Trophoblast cell (in vitro differentiated cells and primary cell): ENCODE measurements around the gene SLC7A5.
"Not testable (repeated sequence)": the region's sequence is repeated elsewhere in the genome, so short reads cannot be mapped to it uniquely, and the experiment has no call there.

Source experiments
- DNase-seq, 2 donors: peaks; one replicate each; pipeline ENCODE4 v3.0.0-alpha.2; 2016
- H2AFZ ChIP-seq: 2 replicates; pipeline ENCODE4 v1.6.1; 2013; ENCODE audit warnings: low read length, moderate library complexity, mild to moderate bottlenecking; ENCODE audit not compliant: insufficient read depth, poor library complexity
- H2AK5ac ChIP-seq: 2 replicates; pipeline ENCODE4 v1.6.1; 2013; ENCODE audit warnings: mild to moderate bottlenecking, low read length
- H2BK120ac ChIP-seq: 2 replicates; pipeline ENCODE4 v1.6.1; 2013; ENCODE audit warnings: low read length, mild to moderate bottlenecking, moderate library complexity; ENCODE audit not compliant: insufficient read depth, poor library complexity
- H2BK12ac ChIP-seq: 2 replicates; pipeline ENCODE4 v1.6.1; 2013; ENCODE audit warnings: mild to moderate bottlenecking, low read length, moderate library complexity
- H2BK5ac ChIP-seq: 2 replicates; pipeline ENCODE4 v1.6.1; 2013; ENCODE audit warnings: low read length, low read depth, moderate library complexity, mild to moderate bottlenecking; ENCODE audit not compliant: poor library complexity
- H3K14ac ChIP-seq: 2 replicates; pipeline ENCODE4 v1.6.1; 2013; ENCODE audit warnings: mild to moderate bottlenecking, low read length
- H3K18ac ChIP-seq: 2 replicates; pipeline ENCODE4 v1.6.1; 2013; ENCODE audit warnings: mild to moderate bottlenecking, low read length
- H3K23ac ChIP-seq: 2 replicates; pipeline ENCODE4 v1.6.1; 2013; ENCODE audit warnings: low read length
- H3K27ac ChIP-seq: 2 replicates; pipeline ENCODE4 v1.5.1; 2013; ENCODE audit warnings: low read depth, mild to moderate bottlenecking, inconsistent platforms, low read length, moderate library complexity
- H3K27me3 ChIP-seq: 2 replicates; pipeline ENCODE4 v1.6.1; 2013; ENCODE audit warnings: inconsistent platforms, mild to moderate bottlenecking, low read length, moderate library complexity; ENCODE audit not compliant: insufficient read depth
- H3K36me3 ChIP-seq, 2 experiments: 1 replicate in 1 of 2; 2 replicates in 1 of 2; pipeline ENCODE4 v1.6.1; 2013; ENCODE audit warnings: low read length in 2 of 2, mild to moderate bottlenecking in 2 of 2, moderate library complexity in 1 of 2; ENCODE audit not compliant: insufficient read depth in 2 of 2, control insufficient read depth in 1 of 2
- H3K4ac ChIP-seq: 2 replicates; pipeline ENCODE4 v1.6.1; 2013; ENCODE audit warnings: low read depth, mild to moderate bottlenecking, low read length, moderate library complexity
- H3K4me1 ChIP-seq, 2 experiments: 1 replicate in 1 of 2; 2 replicates in 1 of 2; pipeline ENCODE4 v1.6.1; 2013; ENCODE audit warnings: low read length in 2 of 2, mild to moderate bottlenecking in 2 of 2, moderate library complexity in 1 of 2; ENCODE audit not compliant: insufficient read depth in 2 of 2, control insufficient read depth in 1 of 2
- H3K4me2 ChIP-seq: 2 replicates; pipeline ENCODE4 v1.6.1; 2013; ENCODE audit warnings: inconsistent platforms, mild to moderate bottlenecking, low read length, moderate library complexity
- H3K4me3 ChIP-seq: 2 replicates; pipeline ENCODE4 v1.5.1; 2013; ENCODE audit warnings: mild to moderate bottlenecking, low read depth, low read length, inconsistent platforms
- H3K79me1 ChIP-seq: one replicate; pipeline ENCODE4 v1.6.1; 2013; ENCODE audit warnings: low read length
- H3K79me2 ChIP-seq: 2 replicates; pipeline ENCODE4 v1.6.1; 2013; ENCODE audit warnings: low read length, mild to moderate bottlenecking; ENCODE audit not compliant: control insufficient read depth, insufficient read depth, poor library complexity
- H3K9ac ChIP-seq: 2 replicates; pipeline ENCODE4 v1.6.1; 2013; ENCODE audit warnings: mild to moderate bottlenecking, low read length
- H3K9me3 ChIP-seq: 2 replicates; pipeline ENCODE4 v1.6.1; 2013; ENCODE audit warnings: low read depth, mild to moderate bottlenecking, control low read depth, inconsistent platforms, low read length; ENCODE audit not compliant: insufficient read depth
- H4K12ac ChIP-seq: 2 replicates; pipeline ENCODE4 v1.6.1; 2013; ENCODE audit warnings: low read depth, mild to moderate bottlenecking, low read length, moderate library complexity
- H4K8ac ChIP-seq: 2 replicates; pipeline ENCODE4 v1.6.1; 2013; ENCODE audit warnings: low read depth, mild to moderate bottlenecking, low read length, moderate library complexity
- H4K91ac ChIP-seq: one replicate; pipeline ENCODE4 v1.6.1; 2013; ENCODE audit warnings: low read depth, mild to moderate bottlenecking, low read length, moderate library complexity
- WGBS: extraction: QIAGEN DNeasy Blood & Tissue Kit; methylation state at CpG from one replicate; pipeline ENCODE4 v1.1.7; 2013; ENCODE audit warnings: missing lambda C conversion rate; ENCODE audit not compliant: insufficient read length, insufficient coverage; ENCODE audit errors: extremely low coverage; 5-methylcytosine and 5-hydroxymethylcytosine counted together

Gene SLC7A5

DNA sequence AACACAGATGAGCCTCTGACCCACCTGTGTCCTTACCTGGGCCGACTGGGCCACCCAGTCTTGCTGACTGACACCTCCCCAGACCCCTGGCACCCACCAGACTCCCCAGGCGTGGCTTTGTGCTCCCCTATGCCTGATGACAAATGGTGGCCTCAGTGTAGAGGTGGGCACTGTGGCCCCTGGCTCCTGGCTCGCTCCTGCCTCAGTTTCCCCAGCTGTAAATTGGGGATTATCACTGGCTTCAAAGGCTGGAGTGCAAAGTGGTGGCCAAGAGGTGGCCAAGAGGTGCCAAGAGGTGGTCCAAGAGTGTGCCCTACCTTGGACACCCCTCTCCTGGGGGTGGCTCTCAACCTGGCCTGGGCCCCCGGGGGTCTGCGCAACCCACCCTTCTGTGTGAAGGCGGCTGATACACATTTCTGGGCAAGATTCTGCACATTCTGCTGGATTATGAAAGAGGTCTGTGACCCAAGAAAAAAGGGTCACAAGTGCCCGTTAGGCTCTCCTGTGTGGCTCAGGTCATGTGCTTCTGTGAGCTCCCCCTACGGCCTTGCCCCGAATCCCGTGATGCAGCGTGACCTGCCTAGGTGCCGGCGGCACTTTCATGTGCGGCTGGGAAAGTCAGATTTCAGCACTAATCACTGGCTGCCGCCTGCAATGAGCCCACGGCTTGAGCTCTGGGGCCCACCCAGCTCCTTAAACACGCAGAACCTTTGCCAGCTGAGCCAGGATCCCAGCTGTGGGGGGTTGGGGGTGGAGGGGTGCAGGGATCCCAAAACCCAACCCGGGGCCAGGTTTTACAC is 7.8 kb downstream of the SLC7A5 start:
- not testable (repeated sequence) for H4K8ac ChIP-seq, H2AFZ ChIP-seq, H3K27ac ChIP-seq, H3K9me3 ChIP-seq, H2BK120ac ChIP-seq, H3K4me2 ChIP-seq, DNase-seq, H3K14ac ChIP-seq, H3K4me3 ChIP-seq, H4K12ac ChIP-seq, H4K91ac ChIP-seq, H3K23ac ChIP-seq, H3K27me3 ChIP-seq, H2BK5ac ChIP-seq, H3K18ac ChIP-seq, H2AK5ac ChIP-seq, H3K79me1 ChIP-seq, H3K9ac ChIP-seq, H2BK12ac ChIP-seq
- H3K4ac ChIP-seq: peak overlapping the region; percentile 92
- H3K79me2 ChIP-seq: peaks cover 39% of the 10 kb centered on the region
- H3K36me3 ChIP-seq: peaks cover 41 to 50% of the 10 kb centered on the region in 2 experiments
- H3K4me1 ChIP-seq: peaks cover 28 to 41% of the 10 kb centered on the region in 2 experiments
- no CpG with 5 or more reads among the region's 18 CpGs for WGBS

DNA sequence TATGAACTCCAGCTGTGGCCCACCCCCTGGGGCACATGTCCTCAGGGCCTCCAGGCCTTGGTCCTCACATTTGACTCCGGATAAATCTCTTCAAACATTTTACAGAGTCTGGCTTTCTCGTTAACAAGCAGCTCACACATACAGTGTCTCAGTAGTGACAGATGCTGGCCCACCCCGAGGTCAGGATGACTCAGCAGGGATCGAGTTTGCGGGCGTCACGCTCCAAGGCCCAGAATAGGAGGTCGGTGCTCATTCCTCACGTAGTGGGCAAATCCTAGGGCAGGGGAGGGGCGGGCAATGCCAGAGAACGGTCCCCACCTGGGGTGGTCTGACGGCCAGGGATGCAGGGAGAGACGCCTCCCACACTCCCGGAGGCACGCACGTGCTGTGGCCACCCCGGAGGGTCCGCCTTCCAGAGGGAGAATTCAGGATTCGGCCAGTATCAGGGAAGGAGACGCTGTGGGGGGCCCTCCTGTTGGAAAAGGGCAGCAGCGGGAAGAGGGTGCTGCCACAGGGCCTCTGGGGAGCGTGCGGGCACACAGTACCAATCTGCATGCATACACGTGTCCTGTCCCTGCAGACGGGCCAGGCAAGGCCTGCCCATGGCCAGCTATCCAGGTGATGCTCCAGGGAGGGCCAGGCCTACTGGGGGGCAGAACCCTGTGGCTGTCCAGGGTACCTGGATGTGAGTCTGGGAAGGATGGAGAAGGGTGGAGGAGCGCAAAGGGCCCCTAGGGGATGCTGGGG is 8.6 kb downstream of the SLC7A5 start:
- H3K79me2 ChIP-seq: peaks cover 36% of the 10 kb centered on the region
- H2BK5ac ChIP-seq: no peak overlapping the region
- no CpG with 5 or more reads among the region's 26 CpGs for WGBS

DNA sequence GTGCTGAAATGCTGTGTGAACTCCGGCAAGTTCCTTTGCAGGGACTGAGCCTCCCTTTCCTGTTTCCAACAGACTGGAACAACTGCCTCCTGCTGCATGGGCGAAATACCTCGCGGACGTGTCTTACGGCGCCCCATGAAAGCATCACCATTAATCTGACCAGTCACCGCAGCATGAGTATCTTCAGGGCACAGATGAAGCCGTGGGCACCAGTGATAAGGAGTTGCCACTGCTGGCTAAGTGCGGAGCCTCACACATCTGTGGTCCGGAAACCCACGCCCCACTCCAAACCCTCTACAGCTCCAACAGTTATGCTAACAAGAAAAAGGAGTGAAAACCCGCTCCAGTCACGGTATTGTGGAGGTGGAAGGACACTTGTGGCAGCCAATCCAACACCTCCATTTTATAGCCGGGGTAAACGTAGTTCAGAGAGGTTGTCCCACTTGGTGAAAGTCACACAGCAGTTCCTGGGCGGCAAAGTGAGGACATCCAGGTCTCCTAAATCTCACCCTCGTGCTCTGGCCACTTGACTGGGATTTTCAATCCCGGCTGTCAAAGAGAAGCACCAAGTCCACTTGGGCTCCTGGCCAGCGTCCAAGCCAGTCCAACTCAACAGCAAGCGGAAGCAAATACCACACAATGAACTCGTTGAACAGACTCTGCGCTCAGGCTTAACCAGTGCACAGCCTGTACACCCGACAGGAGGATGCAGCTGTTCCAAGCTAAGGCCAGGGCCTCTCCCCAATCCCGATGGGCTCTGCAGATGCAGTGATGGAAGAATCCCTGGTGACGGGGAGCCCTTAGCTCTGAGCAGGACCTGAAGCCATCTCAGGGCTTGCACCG is 10.9 kb downstream of the SLC7A5 start:
- H3K14ac ChIP-seq, H3K27ac ChIP-seq, DNase-seq, H4K12ac ChIP-seq, H3K4me3 ChIP-seq, H3K4me2 ChIP-seq, H2BK120ac ChIP-seq, H4K91ac ChIP-seq, H3K9me3 ChIP-seq, H3K27me3 ChIP-seq, H2AK5ac ChIP-seq, H4K8ac ChIP-seq, H3K9ac ChIP-seq, H2AFZ ChIP-seq, H2BK5ac ChIP-seq, H3K23ac ChIP-seq: not testable (repeated sequence)
- peaks cover 25% of the 10 kb centered on the region for H3K79me1 ChIP-seq
- WGBS: no CpG with 5 or more reads among the region's 27 CpGs
- peaks cover 52 to 62% of the 10 kb centered on the region in 2 experiments for H3K4me1 ChIP-seq
- H3K79me2 ChIP-seq: peaks cover 35% of the 10 kb centered on the region
- H3K36me3 ChIP-seq: peaks cover 45 to 53% of the 10 kb centered on the region in 2 experiments
- H3K4ac ChIP-seq: peak overlapping the region; percentile 61
- peak overlapping the region; percentile 14 for H3K18ac ChIP-seq
- H2BK12ac ChIP-seq: peak overlapping the region; percentile 58

More for the DNA sequence above, 8.6 kb downstream of the SLC7A5 start:
- H3K36me3 ChIP-seq: peaks cover 38 to 51% of the 10 kb centered on the region in 2 experiments
- H3K4ac ChIP-seq: peak overlapping the region; percentile 92
- H3K4me2 ChIP-seq: peak overlapping the region; percentile 22
- peaks cover 10% of the 10 kb centered on the region for H3K79me1 ChIP-seq
- peak overlapping the region; percentile 17 for H2AK5ac ChIP-seq
- peaks cover 35 to 44% of the 10 kb centered on the region in 2 experiments for H3K4me1 ChIP-seq
- H3K14ac ChIP-seq: peak overlapping the region; percentile 67
- no peak overlapping the region for H3K4me3 ChIP-seq
- H3K27ac ChIP-seq: peak overlapping the region; percentile 48
- no peaks in the 10 kb centered on the region for H3K27me3 ChIP-seq
- H3K9ac ChIP-seq: peak overlapping the region; percentile 42
- no peaks in the 10 kb centered on the region for H3K9me3 ChIP-seq
- H4K91ac ChIP-seq: peak overlapping the region; percentile 45
- no peak overlapping the region for H3K23ac ChIP-seq
- peak in 1 of 2 donors; percentile 33 for DNase-seq
- H3K18ac ChIP-seq: peak overlapping the region; percentile 60
- H2BK12ac ChIP-seq: peak overlapping the region; percentile 16
- no peak overlapping the region for H2AFZ ChIP-seq
- H4K12ac ChIP-seq: no peak overlapping the region
- no peak overlapping the region for H4K8ac ChIP-seq
- H2BK120ac ChIP-seq: peak overlapping the region; percentile 6

DNA sequence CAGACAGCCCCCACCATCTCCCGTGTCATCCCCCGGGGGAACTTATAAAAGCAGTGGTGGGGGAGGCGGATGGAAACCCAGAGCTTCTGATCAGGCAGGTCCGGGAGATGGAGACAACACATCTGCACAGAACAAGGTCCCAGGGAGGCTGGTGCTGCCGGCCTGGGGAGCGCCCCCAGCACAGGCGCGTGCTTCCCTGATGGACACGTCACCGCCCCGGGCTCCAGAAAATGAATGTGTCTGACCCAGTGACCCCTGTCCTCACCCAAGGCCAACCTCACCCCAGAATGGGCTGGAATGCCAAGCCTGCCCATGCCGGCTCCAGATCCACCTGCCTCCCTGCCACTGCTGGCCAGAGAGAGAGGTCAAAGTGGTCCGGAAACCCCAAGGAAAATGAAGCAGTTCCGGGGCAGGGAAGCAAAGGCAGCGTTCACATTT is 12.5 kb downstream of the SLC7A5 start:
- peaks cover 40% of the 10 kb centered on the region for H3K79me1 ChIP-seq
- H2AK5ac ChIP-seq: no peak overlapping the region
- H3K9ac ChIP-seq: no peak overlapping the region
- peak overlapping the region; percentile 13 for H3K4me3 ChIP-seq
- H3K27ac ChIP-seq: peak overlapping the region; percentile 56
- peaks cover 36 to 47% of the 10 kb centered on the region in 2 experiments for H3K36me3 ChIP-seq
- no peak overlapping the region for H2BK12ac ChIP-seq
- no peak overlapping the region for H2AFZ ChIP-seq
- no peak overlapping the region for H2BK5ac ChIP-seq
- H3K4me1 ChIP-seq: peaks cover 61 to 69% of the 10 kb centered on the region in 2 experiments
- no CpG with 5 or more reads among the region's 15 CpGs for WGBS
- no peaks in the 10 kb centered on the region for H3K27me3 ChIP-seq
- no peak overlapping the region for H4K91ac ChIP-seq
- no peak overlapping the region for H3K14ac ChIP-seq
- H3K4ac ChIP-seq: peak overlapping the region; percentile 36
- no peak overlapping the region for H3K23ac ChIP-seq
- H4K12ac ChIP-seq: no peak overlapping the region
- H3K18ac ChIP-seq: peak overlapping the region; percentile 39
- no peak for DNase-seq
- no peak overlapping the region for H2BK120ac ChIP-seq
- peak overlapping the region; percentile 11 for H3K4me2 ChIP-seq
- H3K79me2 ChIP-seq: peaks cover 36% of the 10 kb centered on the region
- no peak overlapping the region for H4K8ac ChIP-seq
- peaks cover 4% of the 10 kb centered on the region for H3K9me3 ChIP-seq
